Suppressor macrophage treated with lipopolysaccharide for 4 hours (primary cell): Measurements from ENCODE around the gene AURKB.

ENCODE experiments used
- DNase-seq: peaks from one replicate; pipeline ENCODE4 v3.0.0-alpha.2; 2020

The AURKB gene

GRCh38 chr17:8160741-8161221, 49.6 kb downstream of the AURKB start:
- no peak for DNase-seq

GRCh38 chr17:8160224-8160577, 50.2 kb downstream of the AURKB start:
- no peak for DNase-seq

- DNase-seq, result no peak
These were observed 50.7 kb downstream of the AURKB start for GRCh38 chr17:8159459-8160223.

- DNase-seq, result no peak
These were observed 51.4 kb downstream of the AURKB start for GRCh38 chr17:8159032-8159400.

GRCh38 chr17:8158267-8159031, 51.9 kb downstream of the AURKB start:
- DNase-seq, result peak; percentile 97

GRCh38 chr17:8156246-8156992, 54.0 kb downstream of the AURKB start:
- DNase-seq, result peak; percentile 100

- DNase-seq, result no peak
These were observed 54.5 kb downstream of the AURKB start for GRCh38 chr17:8155996-8156245.

- DNase-seq, result no peak
These were observed 55.0 kb downstream of the AURKB start for GRCh38 chr17:8155231-8155995.
